ENCODE data around the gene IFNA8.

The IFNA8 gene

GRCh38 chr9:21404146-21404545 is 4.8 kb upstream of the IFNA8 start (continued):
- TF ChIP-seq SNAI2 (CRISPR knock-in tag; IDR thresholded peaks at IDR 0.05) (no peak), ARNTL (CRISPR knock-in tag; IDR thresholded peaks at IDR 0.05; ENCODE audit: borderline replicate concordance, low read depth) (no peak)

- TF ChIP-seq ZFP30 (CRISPR knock-in tag; IDR thresholded peaks at IDR 0.05) (no peak), RARB (CRISPR knock-in tag; IDR thresholded peaks at IDR 0.05) (no peak)
- no peak for ATAC-seq
Observed at GRCh38 chr9:21412107-21412506, 3.2 kb downstream of the IFNA8 start.

- ATAC-seq = no peak
- TF ChIP-seq ZC3H10 (CRISPR knock-in tag; IDR thresholded peaks at IDR 0.05) (no peak), TOX (CRISPR knock-in tag; IDR thresholded peaks at IDR 0.05; ENCODE audit: borderline replicate concordance) (no peak), GLIS3 (CRISPR knock-in tag; IDR thresholded peaks at IDR 0.05) (no peak), ZFP3 (CRISPR knock-in tag; IDR thresholded peaks at IDR 0.05) (no peak), TSHZ2 (CRISPR knock-in tag; IDR thresholded peaks at IDR 0.05) (no peak), PATZ1 (CRISPR knock-in tag; IDR thresholded peaks at IDR 0.05; ENCODE audit: borderline replicate concordance) (no peak), ARNTL (CRISPR knock-in tag; IDR thresholded peaks at IDR 0.05; ENCODE audit: borderline replicate concordance, low read depth) (no peak)
Observed at GRCh38 chr9:21413151-21413550, 4.2 kb downstream of the IFNA8 start.

GRCh38 chr9:21413624-21414023 is 4.7 kb downstream of the IFNA8 start:
- peak; percentile 79 for ATAC-seq

GRCh38 chr9:21414220-21414940 is 5.5 kb downstream of the IFNA8 start:
- no peak for ATAC-seq
- TF ChIP-seq TSHZ2 (CRISPR knock-in tag; IDR thresholded peaks at IDR 0.05) (no peak), ZFP3 (CRISPR knock-in tag; IDR thresholded peaks at IDR 0.05) (no peak), ZNF565 (CRISPR knock-in tag; conservative IDR thresholded peaks at IDR 0.05; ENCODE audit: low read depth) (no peak), RARB (CRISPR knock-in tag; IDR thresholded peaks at IDR 0.05) (no peak), SNAI2 (CRISPR knock-in tag; IDR thresholded peaks at IDR 0.05) (no peak), ARNTL (CRISPR knock-in tag; IDR thresholded peaks at IDR 0.05; ENCODE audit: borderline replicate concordance, low read depth) (no peak), TOX (CRISPR knock-in tag; IDR thresholded peaks at IDR 0.05; ENCODE audit: borderline replicate concordance) (no peak), BACH2 (CRISPR knock-in tag; IDR thresholded peaks at IDR 0.05; ENCODE audit: borderline replicate concordance) (no peak), ZFP30 (CRISPR knock-in tag; IDR thresholded peaks at IDR 0.05) (no peak), PPARA (CRISPR knock-in tag; IDR thresholded peaks at IDR 0.05; ENCODE audit: borderline replicate concordance) (no peak), ZC3H10 (CRISPR knock-in tag; IDR thresholded peaks at IDR 0.05) (no peak), POU6F1 (CRISPR knock-in tag; IDR thresholded peaks at IDR 0.05; ENCODE audit: borderline replicate concordance, low read depth) (no peak), PATZ1 (CRISPR knock-in tag; IDR thresholded peaks at IDR 0.05; ENCODE audit: borderline replicate concordance) (no peak), TCF4 (CRISPR knock-in tag; IDR thresholded peaks at IDR 0.05; ENCODE audit: borderline replicate concordance) (no peak), ZNF70 (CRISPR knock-in tag; IDR thresholded peaks at IDR 0.05) (no peak), OSR1 (CRISPR knock-in tag; IDR thresholded peaks at IDR 0.05) (no peak)

More at GRCh38 chr9:21413624-21414023, 4.7 kb downstream of the IFNA8 start:
- no peak for TF ChIP-seq ZFP3 (CRISPR knock-in tag; IDR thresholded peaks at IDR 0.05)

Measured in SK-N-SH treated with all-trans-retinoic acid at 6 μM for 48 hours (cell line).